NCI-H510A (cell line): Measurements from ENCODE around the gene RAD18.

Source experiments
- DNase-seq: peaks from one replicate; lab custom pipeline; 2025; lab: John Stamatoyannopoulos, UW

Gene RAD18

GRCh38 chr3:8963137-8963853, at the start of gene RAD18:
Gene RAD18, minus strand, starts transcription at chr3:8963472. Its CDS starts 87 bp downstream, at chr3:8963385.
- DNase-seq, result peak; percentile 57

GRCh38 chr3:9012521-9012920, 49.2 kb upstream of the RAD18 start:
- no peak for DNase-seq

GRCh38 chr3:9009976-9010545, 46.8 kb upstream of the RAD18 start:
- no peak for DNase-seq

- no peak for DNase-seq
Observed at GRCh38 chr3:9008550-9009255, 45.4 kb upstream of the RAD18 start.

- DNase-seq, result no peak
Observed at GRCh38 chr3:9007928-9008327, 44.7 kb upstream of the RAD18 start.

GRCh38 chr3:9007213-9007612, 43.9 kb upstream of the RAD18 start:
- DNase-seq, result no peak

- DNase-seq, result no peak
Observed at GRCh38 chr3:9000041-9000440, 36.8 kb upstream of the RAD18 start.

- no peak for DNase-seq
Observed at GRCh38 chr3:8997151-8997550, 33.9 kb upstream of the RAD18 start.

- DNase-seq, result no peak
Observed at GRCh38 chr3:8996681-8997121, 33.4 kb upstream of the RAD18 start.

- no peak for DNase-seq
Observed at GRCh38 chr3:8996216-8996615, 32.9 kb upstream of the RAD18 start.

- DNase-seq, result no peak
Observed at GRCh38 chr3:8994226-8994625, 31.0 kb upstream of the RAD18 start.

GRCh38 chr3:8993331-8993730, 30.1 kb upstream of the RAD18 start:
- DNase-seq, result no peak

GRCh38 chr3:8992854-8993253, 29.6 kb upstream of the RAD18 start:
- DNase-seq, result no peak

- DNase-seq, result no peak
Observed at GRCh38 chr3:8992199-8992598, 28.9 kb upstream of the RAD18 start.

- DNase-seq, result no peak
Observed at GRCh38 chr3:8990266-8991215, 27.3 kb upstream of the RAD18 start.

GRCh38 chr3:8988791-8989558, 25.7 kb upstream of the RAD18 start:
- DNase-seq, result no peak

GRCh38 chr3:8988384-8988655, 25.0 kb upstream of the RAD18 start:
- DNase-seq, result no peak

GRCh38 chr3:8987645-8988383, 24.5 kb upstream of the RAD18 start:
- no peak for DNase-seq

GRCh38 chr3:8987226-8987625, 24.0 kb upstream of the RAD18 start:
- DNase-seq, result no peak

- DNase-seq, result no peak
Observed at GRCh38 chr3:8986741-8987140, 23.5 kb upstream of the RAD18 start.

GRCh38 chr3:8985876-8986275, 22.6 kb upstream of the RAD18 start:
- no peak for DNase-seq
